Spleen (tissue), 11 donors: ENCODE measurements around the gene DDX41. TPM values are rescaled to one million over a fixed set of nuclear protein-coding genes. Genes with fewer than 3 reads are reported as not detected.

Experiments
- DNase-seq: peaks from one replicate; pipeline ENCODE4 v3.0.0-alpha.2; 2020
- H3K27ac ChIP-seq, 8 donors: fragments of 200-600 bp; sonication (generic) in 7 of 8; 1 replicate in 4 of 8; 2 replicates in 4 of 8; pipeline versions ENCODE4 v1.5.0 to v1.8.0; 2016 to 2021; ENCODE audit warnings: inconsistent platforms in 4 of 8, mild to moderate bottlenecking in 4 of 8, moderate library complexity in 1 of 8
- H3K27me3 ChIP-seq, 7 donors: fragments of 200-600 bp; sonication (generic) in 6 of 7; replicated peaks in 1 of 7; 1 replicate in 4 of 7; 2 replicates in 3 of 7; pipeline versions ENCODE4 v1.5.0 to v1.8.0; 2016 to 2021; ENCODE audit warnings: inconsistent platforms in 3 of 7, mild to moderate bottlenecking in 1 of 7
- H3K36me3 ChIP-seq, 6 donors: fragments of 200-600 bp; sonication (generic) in 5 of 6; 1 replicate in 4 of 6; 2 replicates in 2 of 6; pipeline versions ENCODE4 v1.5.0 to v1.8.0; 2016 to 2021; ENCODE audit warnings: inconsistent platforms in 2 of 6
- H3K4me1 ChIP-seq, 6 donors: fragments of 200-600 bp; sonication (generic) in 5 of 6; 1 replicate in 3 of 6; 2 replicates in 3 of 6; pipeline versions ENCODE4 v1.5.0 to v1.8.0; 2016 to 2021; ENCODE audit warnings: inconsistent platforms in 3 of 6
- H3K4me3 ChIP-seq, 8 donors: fragments of 200-600 bp; sonication (generic) in 7 of 8; 1 replicate in 4 of 8; 2 replicates in 4 of 8; pipeline versions ENCODE4 v1.5.0 to v1.8.0; 2016 to 2021; ENCODE audit warnings: inconsistent platforms in 4 of 8, mild to moderate bottlenecking in 4 of 8, moderate library complexity in 2 of 8
- H3K9me3 ChIP-seq, 8 donors: fragments of 200-600 bp; sonication (generic) in 7 of 8; 1 replicate in 4 of 8; 2 replicates in 4 of 8; pipeline versions ENCODE4 v1.5.0 to v1.8.0; 2016 to 2021; ENCODE audit warnings: inconsistent platforms in 4 of 8
- CTCF ChIP-seq, 11 experiments: fragments of 200-600 bp in 7 of 11; fragments of 450-650 bp in 4 of 11; sonication (generic) in 4 of 11; IDR thresholded peaks in 8 of 11; conservative IDR thresholded peaks in 3 of 11; 1 replicate in 7 of 11; 2 replicates in 4 of 11; pipeline versions ENCODE4 v1.4.0 to v1.8.0; 2016 to 2021; ENCODE audit warnings: antibody characterized with exemption in 11 of 11, inconsistent platforms in 4 of 11, mild to moderate bottlenecking in 1 of 11
- POLR2A ChIP-seq, 3 donors: fragments of 450-650 bp; IDR thresholded peaks; one replicate each; pipeline ENCODE4 v1.5.1; 2017; ENCODE audit warnings: antibody characterized with exemption in 3 of 3, mild to moderate bottlenecking in 1 of 3
- POLR2AphosphoS5 ChIP-seq, 3 donors: sonication (generic); formaldehyde crosslinking; IDR thresholded peaks; one replicate each; pipeline ENCODE4 v1.5.1; 2017; ENCODE audit warnings: antibody characterized with exemption in 3 of 3
- WGBS, 5 donors: extraction: QIAGEN DNeasy Blood & Tissue Kit in 3 of 5; methylation state at CpG; one replicate each; pipeline versions ENCODE4 v1.1.5 to v1.1.7; 2013 to 2018; 5-methylcytosine and 5-hydroxymethylcytosine counted together
- intact Hi-C: fragments of 100-400 bp; cut with DNase I; formaldehyde crosslinking; loops from one replicate; pipeline ENCODE4 v1.15.0; 2023; ENCODE audit warnings: low total_unique reads
- polyA plus RNA-seq, 3 donors: library from polyadenylated mRNA; stranded (reverse); fragments of 200-250 nt; gene quantifications; one replicate each; pipeline ENCODE4 v1.2.1, GENCODE V29; 2013
- total RNA-seq, 7 donors: library from RNA; depleted of rRNA in 3 of 7; stranded (reverse); fragments of >200 nt in 3 of 7; fragmentation: NEBNext Ultra II Directional in 4 of 7; extraction: Animal tissue kit (Norgen Biotek cat#: 25700) in 4 of 7; gene quantifications; one replicate each; pipeline versions ENCODE4 v1.1.0 to v1.2.1, GENCODE V29; 2016 to 2021
- donor health status: healthy with polysubstance abuse.
- donor health status: DM: no; HTN: no; CAD: no; lungs with moderate emphysema.
- donor health status: DM: no; HTN: no; CAD: no.
- donor health status: Bipolar disorder and iron deficiency.
- donor health status: healthy.
- donor health status: DM: no; HTN: no; CAD: no.
- donor health status: DM: yes; HTN: yes; CAD: no.

Gene DDX41
- total and polyA plus RNA-seq, 10 donors = 68.9 to 126 (median 92.4) TPM

DNA sequence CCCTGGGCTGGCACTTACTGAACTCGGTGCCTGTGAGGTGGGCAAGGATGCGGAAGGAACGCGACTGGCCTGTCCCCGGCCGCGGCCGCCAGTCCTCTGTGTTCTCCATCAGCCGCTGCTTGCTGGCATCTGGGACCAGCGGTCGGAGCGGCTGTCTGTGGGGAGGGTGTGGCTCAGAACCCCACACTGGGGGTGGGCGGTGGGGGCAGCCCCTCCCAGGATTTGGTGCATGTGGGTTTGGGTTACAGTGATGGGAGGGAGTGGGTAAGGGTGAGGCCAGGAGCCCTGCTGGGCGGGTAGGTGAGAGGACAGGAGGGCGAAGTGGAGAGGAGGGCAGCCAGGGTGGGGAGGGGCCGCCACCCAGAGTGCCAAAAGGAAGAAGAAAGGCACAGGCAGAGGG, 25.8 kb downstream of the DDX41 start:
- Histone ChIP-seq H3K36me3 (peaks cover 0 to 71% (median 57%) of the 10 kb centered on the region in 6 donors), H3K4me1 (peaks cover 28 to 72% (median 53%) of the 10 kb centered on the region in 6 donors), H3K9me3 (no peaks in the 10 kb centered on the region), H3K27me3 (no peaks in the 10 kb centered on the region), H3K4me3 (no peak overlapping the region), H3K27ac (peak overlapping the region in 3 of 8 donors; percentile 20 to 91 (median 21))
- TF ChIP-seq CTCF (IDR thresholded peaks at IDR 0.05 in 8 of 11, conservative IDR thresholded peaks at IDR 0.05 in 3 of 11) = no peak
- TF ChIP-seq POLR2AphosphoS5 (IDR thresholded peaks at IDR 0.05) = no peak
- TF ChIP-seq POLR2A (IDR thresholded peaks at IDR 0.05) = no peak
- 88 to 97% (median 95%) methylated on average over 8 to 16 of the region's 16 CpGs for WGBS, 5 donors
- intact Hi-C loops = no loop called here
- no peak for DNase-seq

- 70 to 88% (median 81%) methylated on average over 15 of the region's 15 CpGs for WGBS, 5 donors
- TF ChIP-seq CTCF (IDR thresholded peaks at IDR 0.05 in 8 of 11, conservative IDR thresholded peaks at IDR 0.05 in 3 of 11) (no peak), POLR2A (IDR thresholded peaks at IDR 0.05) (no peak), POLR2AphosphoS5 (IDR thresholded peaks at IDR 0.05) (peak in 1 of 3 donors; percentile 15)
- no peak overlapping the region for H3K4me3 ChIP-seq
- H3K9me3 ChIP-seq = no peaks in the 10 kb centered on the region
- DNase-seq = no peak
- peaks cover 23 to 66% (median 47%) of the 10 kb centered on the region in 6 donors for H3K4me1 ChIP-seq
- H3K27me3 ChIP-seq = no peaks in the 10 kb centered on the region
- intact Hi-C loops = no loop called here
- peak overlapping the region in 2 of 8 donors; percentile 36 to 91 for H3K27ac ChIP-seq
- H3K36me3 ChIP-seq = peaks cover 0 to 76% (median 60%) of the 10 kb centered on the region in 6 donors
These were observed 26.3 kb downstream of the DDX41 start for GRCh38 chr5:177490311-177490991.

DNA sequence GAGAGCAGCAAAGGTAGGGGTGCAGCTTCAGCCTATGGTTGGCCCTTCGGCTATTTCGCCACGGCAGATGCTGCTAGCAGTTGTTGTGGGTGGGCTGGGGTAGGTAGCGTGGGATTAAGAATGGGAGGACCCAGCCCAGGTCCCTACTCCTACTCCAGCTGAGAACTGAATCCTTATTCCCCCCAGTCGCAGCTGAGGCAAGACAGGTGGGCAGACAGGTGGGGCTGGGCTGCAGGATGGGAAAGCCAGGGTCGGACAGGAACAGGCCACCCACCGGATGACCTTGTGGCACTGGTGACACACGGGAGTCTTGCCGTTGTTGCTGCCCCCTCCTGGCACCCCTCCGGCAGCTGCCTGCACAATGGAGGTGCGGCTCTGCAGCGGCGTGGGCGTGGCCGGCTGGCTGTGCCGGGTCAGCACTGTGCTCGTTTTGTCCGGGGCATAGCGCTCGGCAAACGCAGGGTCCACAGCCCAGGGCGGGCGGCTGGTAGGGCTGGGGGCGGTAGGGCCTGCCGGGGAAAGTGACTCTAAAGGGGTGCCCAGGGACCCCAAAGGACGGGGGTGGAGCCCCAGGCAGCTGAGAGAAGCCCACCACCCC, 27.5 kb downstream of the DDX41 start:
- Histone ChIP-seq H3K27me3 (no peaks in the 10 kb centered on the region), H3K4me3 (no peak overlapping the region), H3K4me1 (peaks cover 10 to 54% (median 35%) of the 10 kb centered on the region in 6 donors), H3K9me3 (no peaks in the 10 kb centered on the region), H3K27ac (peak overlapping the region in 1 of 8 donors; percentile 91), H3K36me3 (peaks cover 0 to 89% (median 63%) of the 10 kb centered on the region in 6 donors)
- DNase-seq = no peak
- 69 to 89% (median 79%) methylated on average over 7 to 26 of the region's 26 CpGs for WGBS, 5 donors
- intact Hi-C loops = no loop called here
- TF ChIP-seq CTCF (IDR thresholded peaks at IDR 0.05 in 8 of 11, conservative IDR thresholded peaks at IDR 0.05 in 3 of 11) (no peak), POLR2AphosphoS5 (IDR thresholded peaks at IDR 0.05) (peak in 1 of 3 donors; percentile 60)

DNA sequence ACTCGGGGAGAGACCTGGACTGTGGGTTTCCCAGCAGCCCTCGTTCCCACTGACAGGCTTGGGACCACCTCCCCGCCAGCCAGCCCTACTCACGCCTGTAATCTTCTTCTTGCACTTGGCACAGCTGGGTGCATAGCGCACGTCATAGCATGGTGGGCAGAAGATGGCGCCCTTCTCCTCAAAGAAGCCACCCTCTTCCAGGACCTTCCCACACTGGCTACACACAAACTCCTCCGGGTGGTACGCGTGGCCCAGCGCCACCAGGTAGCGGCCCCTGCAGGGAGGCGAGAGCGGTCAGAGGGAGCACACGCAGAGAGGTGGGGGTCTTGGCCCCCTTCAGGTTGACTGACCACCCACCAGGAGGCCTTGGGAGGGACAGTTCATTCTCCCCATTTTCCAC, 28.8 kb downstream of the DDX41 start:
- 88 to 93% (median 91%) methylated on average over 13 to 15 of the region's 15 CpGs for WGBS, 5 donors

More for the DNA sequence above, 28.8 kb downstream of the DDX41 start:
- intact Hi-C loops = no loop called here
- no peaks in the 10 kb centered on the region for H3K27me3 ChIP-seq
- TF ChIP-seq POLR2A (IDR thresholded peaks at IDR 0.05) (no peak), CTCF (IDR thresholded peaks at IDR 0.05 in 8 of 11, conservative IDR thresholded peaks at IDR 0.05 in 3 of 11) (peak in 1 of 11 experiments; percentile 10), POLR2AphosphoS5 (IDR thresholded peaks at IDR 0.05) (peak in 2 of 3 donors; percentile 24 to 54)
- H3K4me1 ChIP-seq = peaks cover 0 to 42% (median 24%) of the 10 kb centered on the region in 6 donors
- no peak overlapping the region for H3K27ac ChIP-seq
- DNase-seq = no peak
- no peaks in the 10 kb centered on the region for H3K9me3 ChIP-seq
- H3K4me3 ChIP-seq = no peak overlapping the region
- H3K36me3 ChIP-seq = peaks cover 0 to 100% (median 71%) of the 10 kb centered on the region in 6 donors
